Skeletal muscle satellite cell (primary cell): ENCODE results near the gene RAB27B.

Source experiments
- H3K27me3 ChIP-seq: 2 replicates; pipeline ENCODE4 v1.7.0; 2013; ENCODE audit warnings: low read length; ENCODE audit not compliant: control insufficient read depth, insufficient read depth
- H3K36me3 ChIP-seq: 2 replicates; pipeline ENCODE4 v1.7.0; 2013; ENCODE audit warnings: mild to moderate bottlenecking, control low read depth, low read length; ENCODE audit not compliant: insufficient read depth
- H3K4me1 ChIP-seq: 2 replicates; pipeline ENCODE4 v1.7.0; 2013; ENCODE audit warnings: low read length; ENCODE audit not compliant: control insufficient read depth, insufficient read depth
- H3K4me2 ChIP-seq: 2 replicates; pipeline ENCODE4 v1.7.0; 2013; ENCODE audit warnings: mild to moderate bottlenecking, low read length
- H3K4me3 ChIP-seq: 2 replicates; pipeline ENCODE4 v1.7.0; 2013; ENCODE audit warnings: low read length
- H3K9ac ChIP-seq: 2 replicates; pipeline ENCODE4 v1.7.0; 2013; ENCODE audit warnings: mild to moderate bottlenecking, low read depth, low read length, moderate library complexity
- H3K9me3 ChIP-seq: replicated peaks from 2 replicates; pipeline ENCODE4 v1.7.0; 2013; ENCODE audit warnings: mild to moderate bottlenecking, control low read depth, low read length

Gene RAB27B

GRCh38 chr18:54872681-54873080 lies 44.4 kb downstream of the RAB27B start:
- Histone ChIP-seq H3K4me3 (no peak overlapping the region), H3K9ac (no peak overlapping the region), H3K27me3 (no peaks in the 10 kb centered on the region), H3K36me3 (no peaks in the 10 kb centered on the region), H3K4me2 (no peak overlapping the region), H3K9me3 (no peaks in the 10 kb centered on the region), H3K4me1 (no peaks in the 10 kb centered on the region)

GRCh38 chr18:54873884-54874255 lies 45.6 kb downstream of the RAB27B start:
- Histone ChIP-seq H3K9me3 (no peaks in the 10 kb centered on the region), H3K4me2 (no peak overlapping the region), H3K27me3 (no peaks in the 10 kb centered on the region), H3K4me3 (no peak overlapping the region), H3K4me1 (peaks cover 11% of the 10 kb centered on the region), H3K9ac (no peak overlapping the region), H3K36me3 (no peaks in the 10 kb centered on the region)

DNA sequence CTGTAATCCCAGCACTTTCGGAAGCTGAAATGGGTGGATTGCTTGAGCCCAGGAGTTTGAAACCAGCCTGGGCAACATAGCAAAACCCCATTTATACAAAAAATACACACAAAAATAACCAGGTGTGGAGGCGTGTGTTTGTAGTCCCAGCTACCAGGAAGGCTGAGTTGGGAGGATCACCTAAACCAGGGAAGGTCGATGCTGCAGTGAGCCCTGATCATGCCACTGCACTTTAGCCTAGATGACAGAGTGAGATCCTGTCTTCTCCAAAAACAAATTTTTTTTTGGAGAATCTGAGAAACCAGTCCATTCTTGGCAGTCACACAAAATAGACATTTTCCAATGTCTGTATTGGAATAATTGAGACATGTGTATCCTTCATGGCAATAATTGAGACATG lies 46.8 kb downstream of the RAB27B start:
- H3K9me3 ChIP-seq, result no peaks in the 10 kb centered on the region
- peaks cover 13% of the 10 kb centered on the region for H3K4me1 ChIP-seq
- no peaks in the 10 kb centered on the region for H3K36me3 ChIP-seq
- no peaks in the 10 kb centered on the region for H3K27me3 ChIP-seq
- H3K4me2 ChIP-seq, result no peak overlapping the region
- no peak overlapping the region for H3K4me3 ChIP-seq
- no peak overlapping the region for H3K9ac ChIP-seq

- H3K4me1 ChIP-seq, result peaks cover 13% of the 10 kb centered on the region
Measured at GRCh38 chr18:54877076-54877475, 48.8 kb downstream of the RAB27B start.

DNA sequence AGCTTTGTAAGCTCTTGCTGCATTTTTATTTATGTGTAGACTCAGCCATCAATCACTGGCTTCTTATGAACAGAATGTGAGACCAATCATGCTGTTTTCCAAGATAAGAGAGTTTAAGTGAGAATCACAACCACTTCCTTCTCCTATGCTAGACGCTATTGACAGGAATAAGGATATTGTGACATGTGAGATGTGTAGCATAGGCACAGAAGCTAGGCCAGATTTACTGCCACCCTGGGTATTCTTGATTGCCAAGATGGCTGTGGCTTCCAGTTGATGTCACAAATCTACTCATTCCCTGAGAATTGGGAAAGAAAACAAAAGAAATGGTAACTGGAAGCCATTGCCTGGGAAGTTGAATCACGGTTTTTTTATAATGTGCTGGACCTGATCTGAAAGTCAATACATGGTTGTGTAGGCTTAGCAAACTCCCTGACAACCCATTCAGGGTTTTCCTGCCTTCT lies 49.9 kb downstream of the RAB27B start:
- Histone ChIP-seq H3K9me3 (no peaks in the 10 kb centered on the region), H3K4me3 (no peak overlapping the region), H3K27me3 (no peaks in the 10 kb centered on the region), H3K4me1 (peaks cover 13% of the 10 kb centered on the region), H3K36me3 (no peaks in the 10 kb centered on the region), H3K4me2 (no peak overlapping the region), H3K9ac (no peak overlapping the region)

More at GRCh38 chr18:54877076-54877475, 48.8 kb downstream of the RAB27B start:
- Histone ChIP-seq H3K4me2 (no peak overlapping the region), H3K9me3 (no peaks in the 10 kb centered on the region), H3K9ac (no peak overlapping the region), H3K27me3 (no peaks in the 10 kb centered on the region), H3K4me3 (no peak overlapping the region), H3K36me3 (no peaks in the 10 kb centered on the region)

DNA sequence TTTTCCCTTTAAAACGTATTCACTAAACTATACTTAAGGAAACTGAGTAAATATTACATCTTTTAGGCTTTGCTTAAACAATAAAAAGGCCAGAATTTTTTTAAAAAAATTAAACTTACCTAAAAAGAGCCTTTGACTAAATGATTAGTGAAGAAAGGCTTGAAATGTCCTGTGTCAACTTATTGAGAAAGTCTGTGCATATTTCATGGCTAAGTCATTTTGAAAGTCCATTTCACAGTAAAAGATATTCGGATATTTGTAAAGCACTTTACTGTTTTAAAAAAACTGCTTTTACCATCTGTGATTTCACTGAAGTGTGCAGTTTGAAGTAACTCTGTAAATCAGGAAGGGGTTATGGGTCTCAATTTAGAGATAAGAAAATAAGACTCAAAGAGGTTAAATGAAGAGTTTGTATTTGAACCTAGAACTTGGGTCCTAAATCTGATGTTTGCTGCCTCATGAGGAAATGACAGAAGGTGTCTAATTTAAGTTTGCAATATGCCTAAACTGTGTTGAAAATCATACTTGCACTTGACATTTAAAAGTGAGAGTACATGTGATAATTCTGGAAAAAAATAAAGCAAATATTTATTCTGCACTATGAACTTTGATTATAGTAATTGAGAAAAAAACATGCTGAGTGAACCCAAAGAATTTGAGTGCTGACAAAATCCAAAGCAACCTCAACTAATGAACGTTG lies 50.5 kb downstream of the RAB27B start:
- Histone ChIP-seq H3K4me3 (no peak overlapping the region), H3K4me1 (peaks cover 13% of the 10 kb centered on the region), H3K36me3 (no peaks in the 10 kb centered on the region), H3K4me2 (no peak overlapping the region), H3K9ac (no peak overlapping the region), H3K27me3 (no peaks in the 10 kb centered on the region), H3K9me3 (no peaks in the 10 kb centered on the region)

GRCh38 chr18:54879691-54880090 lies 51.4 kb downstream of the RAB27B start:
- H3K9ac ChIP-seq, result no peak overlapping the region

DNA sequence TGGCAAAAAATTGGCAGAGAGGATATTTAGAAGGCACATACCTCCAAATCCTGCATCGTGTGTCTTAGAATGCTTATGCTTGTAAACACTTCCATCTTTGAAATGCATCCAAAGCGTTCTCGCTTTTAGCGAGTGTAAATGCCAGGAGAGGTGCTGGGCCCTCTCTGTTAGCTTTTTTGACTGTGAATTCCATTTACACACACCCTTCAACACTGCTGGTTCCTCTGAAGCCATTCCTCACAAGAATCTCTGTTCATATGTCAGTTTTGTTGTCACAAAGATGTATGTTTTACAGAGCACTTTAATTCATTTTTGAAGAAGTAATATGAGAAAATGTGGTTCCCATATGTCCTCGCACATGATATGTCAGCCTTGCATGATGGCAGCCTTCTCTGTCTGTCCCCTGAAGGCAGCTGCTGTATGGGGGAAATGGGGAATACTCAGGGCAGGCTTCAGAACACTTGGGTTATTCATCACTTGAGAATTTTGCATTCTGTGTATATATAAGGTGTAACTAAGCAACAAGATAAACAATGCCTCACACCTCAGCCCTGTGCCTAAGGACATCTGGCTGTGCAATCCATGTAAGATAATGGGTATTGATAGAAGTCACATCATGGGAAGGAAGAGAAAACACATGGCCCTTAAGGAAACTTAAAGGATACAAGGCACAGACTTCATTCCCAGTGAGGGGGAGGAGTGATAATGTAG lies 52.3 kb downstream of the RAB27B start:
- H3K36me3 ChIP-seq, result no peaks in the 10 kb centered on the region

More at GRCh38 chr18:54879691-54880090, 51.4 kb downstream of the RAB27B start:
- H3K27me3 ChIP-seq, result no peaks in the 10 kb centered on the region
- no peak overlapping the region for H3K4me2 ChIP-seq
- H3K36me3 ChIP-seq, result no peaks in the 10 kb centered on the region
- H3K4me3 ChIP-seq, result no peak overlapping the region
- H3K9me3 ChIP-seq, result no peaks in the 10 kb centered on the region
- H3K4me1 ChIP-seq, result peaks cover 13% of the 10 kb centered on the region

GRCh38 chr18:54881229-54881768 lies 53.0 kb downstream of the RAB27B start:
- Histone ChIP-seq H3K9me3 (no peaks in the 10 kb centered on the region), H3K4me3 (no peak overlapping the region), H3K27me3 (no peaks in the 10 kb centered on the region), H3K9ac (no peak overlapping the region), H3K36me3 (no peaks in the 10 kb centered on the region), H3K4me1 (peaks cover 13% of the 10 kb centered on the region), H3K4me2 (no peak overlapping the region)

More for the DNA sequence above, 52.3 kb downstream of the RAB27B start:
- Histone ChIP-seq H3K4me3 (no peak overlapping the region), H3K4me1 (peaks cover 13% of the 10 kb centered on the region), H3K9ac (no peak overlapping the region), H3K9me3 (no peaks in the 10 kb centered on the region), H3K4me2 (no peak overlapping the region), H3K27me3 (no peaks in the 10 kb centered on the region)

DNA sequence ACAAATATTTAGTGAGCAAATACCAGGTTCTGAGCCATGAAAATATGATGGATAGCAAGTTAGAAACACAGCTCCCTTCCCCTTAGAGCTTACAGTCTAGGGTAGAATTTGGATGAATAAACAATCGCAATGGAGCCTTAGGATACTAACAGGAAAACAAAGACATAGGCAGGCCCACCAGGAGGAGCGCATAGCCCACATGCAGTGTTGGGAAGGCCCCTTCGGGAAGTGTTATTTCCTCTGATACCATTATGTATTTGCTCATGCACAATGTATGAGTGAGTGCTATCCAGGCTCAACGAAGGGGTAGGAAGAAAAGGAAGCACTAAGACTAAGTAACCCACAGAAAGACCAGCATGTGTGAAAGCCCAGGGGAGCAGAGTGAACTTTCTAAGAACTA lies 54.0 kb downstream of the RAB27B start:
- H3K27me3 ChIP-seq, result no peaks in the 10 kb centered on the region
- H3K36me3 ChIP-seq, result no peaks in the 10 kb centered on the region
- H3K9ac ChIP-seq, result no peak overlapping the region
- H3K4me1 ChIP-seq, result peaks cover 13% of the 10 kb centered on the region
- no peaks in the 10 kb centered on the region for H3K9me3 ChIP-seq
- H3K4me2 ChIP-seq, result no peak overlapping the region
- no peak overlapping the region for H3K4me3 ChIP-seq

- Histone ChIP-seq H3K4me2 (no peak overlapping the region), H3K36me3 (no peaks in the 10 kb centered on the region), H3K4me1 (peaks cover 7% of the 10 kb centered on the region), H3K9ac (no peak overlapping the region), H3K27me3 (no peaks in the 10 kb centered on the region), H3K9me3 (no peaks in the 10 kb centered on the region), H3K4me3 (no peak overlapping the region)
Measured at GRCh38 chr18:54883816-54884604, 55.7 kb downstream of the RAB27B start.
